Gastrocnemius medialis (tissue), 4 donors: ENCODE measurements around the gene EIF2B1.

Experiments used
- CTCF ChIP-seq, 5 experiments: fragments of 450-650 bp in 3 of 5; fragments of 200-600 bp in 2 of 5; sonication (generic) in 2 of 5; IDR thresholded peaks in 4 of 5; conservative IDR thresholded peaks in 1 of 5; 1 replicate in 4 of 5; 2 replicates in 1 of 5; pipeline ENCODE4 v1.5.1; 2016 to 2019; ENCODE audit warnings: antibody characterized with exemption in 5 of 5, mild to moderate bottlenecking in 3 of 5, moderate library complexity in 3 of 5
- POLR2A ChIP-seq, 2 donors: fragments of 450-650 bp; IDR thresholded peaks; one replicate each; pipeline ENCODE4 v1.6.1; 2017; ENCODE audit warnings: antibody characterized with exemption in 2 of 2, mild to moderate bottlenecking in 2 of 2, moderate library complexity in 2 of 2

DNA sequence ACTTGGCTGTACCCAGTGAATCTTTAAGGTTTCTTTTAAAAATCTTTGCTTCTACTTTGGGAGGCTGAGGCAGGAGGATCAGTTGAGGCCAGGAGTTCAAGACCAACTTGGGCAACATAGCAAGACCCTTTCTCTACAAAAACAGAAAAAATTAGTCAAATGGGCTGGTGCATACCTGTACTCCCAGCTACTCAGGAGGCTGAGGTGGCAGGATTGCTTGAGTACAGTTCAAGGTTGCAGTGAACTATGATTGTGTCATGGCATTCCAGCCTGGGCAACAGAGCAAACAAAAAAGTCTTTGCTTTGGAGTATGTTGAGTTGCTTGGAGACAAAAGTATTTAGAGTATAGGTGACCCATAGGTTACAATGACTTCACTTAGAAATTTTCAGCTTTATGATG lies 37.8 kb downstream of the EIF2B1 start:
- TF ChIP-seq POLR2A (IDR thresholded peaks at IDR 0.05), result no peak
- no peak for TF ChIP-seq CTCF (IDR thresholded peaks at IDR 0.05 in 4 of 5, conservative IDR thresholded peaks at IDR 0.05 in 1 of 5)
